Daoy (cell line): ENCODE data around the gene CAMSAP2. TPM values are rescaled to one million over a fixed set of nuclear protein-coding genes. Genes with fewer than 3 reads are reported as not detected.

Experiments used
- DNase-seq: peaks from one replicate; pipeline ENCODE4 v3.0.0-alpha.2; 2015; ENCODE audit warnings: low read depth
- total RNA-seq: library from RNA; depleted of rRNA; stranded (reverse); fragments of >200 nt; shearing (Covaris generic); gene quantifications from 2 replicates; pipeline ENCODE4 v1.2.3, GENCODE V29; 2014

Gene CAMSAP2
- total RNA-seq, 1 experiment from 2014 or later, result 23.5 TPM

DNA sequence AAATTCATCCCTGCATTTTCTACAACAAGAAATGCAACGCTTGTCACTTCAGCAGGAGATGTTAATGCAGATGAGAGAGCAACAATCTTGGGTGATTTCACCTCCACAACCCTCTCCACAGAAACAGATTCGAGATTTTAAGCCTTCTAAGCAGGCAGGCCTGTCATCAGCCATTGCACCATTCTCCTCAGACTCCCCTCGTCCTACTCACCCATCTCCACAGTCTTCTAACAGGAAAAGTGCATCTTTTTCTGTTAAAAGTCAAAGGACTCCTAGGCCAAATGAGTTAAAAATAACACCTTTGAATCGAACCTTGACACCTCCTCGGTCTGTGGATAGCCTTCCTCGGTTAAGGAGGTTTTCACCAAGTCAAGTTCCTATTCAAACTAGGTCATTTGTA lies 110.7 kb downstream of the CAMSAP2 start:
- no peak for DNase-seq

DNA sequence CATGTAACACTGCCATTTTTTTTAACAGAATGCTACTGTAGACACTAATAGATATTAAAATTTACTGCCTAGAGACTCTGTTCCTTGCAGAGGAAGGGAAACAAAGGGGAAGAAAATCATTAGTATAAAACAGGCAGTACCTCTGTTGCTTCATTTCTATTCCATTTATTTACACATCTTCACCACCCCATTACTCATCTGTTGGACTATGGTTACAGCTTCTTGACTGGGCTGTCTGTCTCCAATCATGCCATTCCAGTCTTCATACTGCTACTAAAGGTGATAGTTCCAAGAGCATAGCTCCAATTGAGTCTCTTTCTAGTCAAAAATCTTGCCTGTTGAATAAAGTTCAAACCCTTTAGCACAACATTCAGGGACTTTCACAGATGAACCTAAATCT lies 111.9 kb downstream of the CAMSAP2 start:
- no peak for DNase-seq

DNA sequence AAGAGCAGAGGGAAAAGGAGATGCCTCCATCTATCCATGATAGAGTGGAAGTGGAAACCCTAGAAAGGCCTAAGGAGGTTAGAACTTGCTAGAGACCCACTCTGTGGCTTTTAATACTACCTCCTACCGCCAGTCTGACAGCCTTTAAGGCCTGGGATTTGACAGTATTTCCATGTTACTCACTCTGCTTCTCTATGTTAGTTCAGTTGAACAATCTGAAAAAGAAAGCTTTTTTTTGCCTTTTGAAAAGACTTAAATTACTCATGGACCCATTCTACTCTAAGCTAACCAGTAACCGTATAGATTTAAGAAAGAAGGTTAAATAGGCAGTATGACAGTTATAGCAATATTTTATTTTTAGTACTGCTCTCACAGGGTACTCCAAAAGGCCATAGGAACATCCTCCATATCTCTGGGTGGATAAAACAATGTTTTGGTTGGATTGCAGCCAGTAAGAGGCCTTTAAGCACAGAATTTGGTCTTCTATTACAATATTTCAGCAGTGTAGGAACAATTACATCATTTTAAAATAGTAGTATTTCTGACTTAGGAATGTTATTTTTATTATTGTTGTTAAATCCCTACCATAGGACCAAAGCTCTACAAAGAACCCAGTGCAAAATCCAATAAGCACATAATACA lies 118.1 kb downstream of the CAMSAP2 start:
- DNase-seq, result no peak

DNA sequence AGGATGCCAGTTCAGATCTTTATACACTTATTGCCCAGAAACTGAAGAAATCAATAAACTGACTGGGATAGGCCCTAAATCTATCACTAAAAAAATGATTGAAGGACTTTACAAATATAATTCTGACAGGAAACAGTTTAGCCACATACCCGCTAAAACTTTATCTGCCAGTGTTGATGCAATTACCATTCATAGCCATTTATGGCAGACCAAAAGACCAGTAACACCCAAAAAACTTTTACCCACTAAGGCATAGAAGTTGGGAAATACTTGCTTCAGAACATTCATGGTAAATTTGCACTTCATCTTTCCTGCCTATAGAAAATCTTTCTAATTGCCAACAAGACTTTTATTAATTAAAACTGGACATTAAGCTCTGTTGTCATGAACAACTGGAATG lies 119.1 kb downstream of the CAMSAP2 start:
- DNase-seq, result no peak

DNA sequence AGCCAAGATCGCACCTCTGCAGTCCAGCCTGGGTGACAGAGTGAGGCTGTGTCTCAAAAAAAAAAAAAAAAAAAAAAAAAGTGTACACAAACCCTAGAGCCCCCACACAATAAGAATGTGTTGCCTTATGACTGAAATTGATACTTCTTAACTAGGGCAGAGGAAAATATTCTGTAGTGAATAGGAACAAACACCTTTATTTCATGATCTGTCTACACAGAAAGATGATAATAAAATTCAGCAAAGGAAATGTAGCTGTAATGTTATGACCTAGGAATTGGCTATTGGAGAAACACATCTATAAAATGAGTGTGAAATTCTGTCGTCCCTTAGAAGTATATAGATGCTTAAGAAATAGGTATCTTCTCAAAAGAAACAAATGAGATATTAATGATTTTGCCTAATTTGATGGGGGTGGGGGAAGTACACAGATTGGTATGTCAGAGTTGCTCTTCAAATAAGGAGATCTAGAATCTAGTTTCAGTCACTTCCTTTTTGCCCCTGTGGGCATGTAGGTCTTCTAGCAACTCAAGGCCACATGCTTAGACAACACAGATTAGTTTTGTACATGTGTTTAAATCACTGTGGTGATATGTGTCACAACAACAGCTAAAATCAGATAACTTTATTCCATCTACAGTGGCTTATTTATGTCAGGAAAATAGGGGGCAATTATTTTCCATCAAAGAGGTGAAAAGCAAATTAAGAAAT lies 123.4 kb downstream of the CAMSAP2 start:
- no peak for DNase-seq

DNA sequence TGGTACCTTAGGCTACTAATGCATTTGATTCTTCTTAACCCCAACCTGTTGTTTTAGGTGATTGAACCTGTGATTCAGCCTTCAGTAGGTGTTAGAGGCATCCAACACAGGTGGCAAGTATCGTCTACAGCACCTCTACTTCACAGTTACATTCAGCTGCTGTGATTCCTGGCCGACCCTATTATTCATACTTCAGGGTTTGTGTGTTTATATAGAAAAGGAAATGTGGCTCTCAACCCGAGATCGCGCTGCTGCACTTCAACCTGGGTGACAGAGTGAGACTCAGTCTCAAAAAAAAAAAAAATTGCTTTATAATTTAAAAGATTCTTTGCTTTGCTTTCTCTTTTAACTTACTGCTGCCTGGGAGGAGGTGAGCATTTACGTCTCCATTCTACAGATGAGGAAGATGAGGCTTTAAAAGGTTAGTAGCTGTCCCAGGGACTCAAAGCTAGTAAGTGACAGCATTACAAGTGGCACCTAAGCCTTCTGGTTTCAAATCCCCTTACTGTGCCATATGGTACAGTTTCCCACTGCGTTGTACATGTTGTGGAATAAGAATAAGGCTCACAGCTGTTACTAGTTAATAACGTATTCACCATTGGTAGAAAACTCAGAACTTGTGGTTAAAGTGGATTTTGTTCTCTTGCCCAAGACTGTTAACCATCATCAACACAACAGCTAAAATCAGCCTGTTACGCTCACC lies 124.2 kb downstream of the CAMSAP2 start:
- no peak for DNase-seq

DNA sequence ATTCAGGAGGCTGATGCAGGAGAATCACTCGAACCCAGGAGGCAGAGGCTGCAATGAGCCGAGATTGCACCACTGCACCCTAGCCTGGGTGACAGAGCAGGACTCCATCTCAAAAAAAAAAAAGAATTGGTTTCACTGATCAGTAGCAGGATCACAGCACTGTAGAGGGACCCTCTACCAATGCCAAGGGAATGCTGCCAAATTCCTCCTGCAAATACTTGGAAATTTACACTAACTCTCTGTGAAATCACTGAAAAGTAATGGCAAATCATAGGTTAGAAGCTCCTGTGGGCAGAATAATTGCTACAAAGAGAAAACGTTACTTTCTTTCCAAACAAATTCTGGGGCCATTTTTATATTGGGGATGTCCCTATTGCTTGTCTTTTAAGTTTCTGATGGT lies 127.4 kb downstream of the CAMSAP2 start:
- no peak for DNase-seq

DNA sequence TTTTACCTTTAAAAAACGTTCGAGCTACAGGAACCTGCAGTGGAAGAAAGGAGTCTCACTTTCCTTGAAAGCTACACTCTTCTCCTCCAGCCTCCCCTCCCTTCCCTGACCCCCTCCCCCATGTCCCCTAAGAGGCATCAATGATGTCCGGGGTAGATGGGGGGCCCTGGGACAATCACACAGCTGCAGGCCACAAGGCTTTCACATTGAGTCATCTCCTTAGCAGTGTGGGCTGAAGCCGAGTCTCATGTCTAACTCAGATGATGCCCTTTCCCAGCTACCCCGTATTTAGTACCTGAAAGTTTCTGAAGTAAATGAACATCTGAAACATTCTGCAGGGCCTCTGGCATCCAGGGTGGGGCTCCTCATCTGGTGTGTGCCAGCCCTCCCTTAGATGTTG lies 127.8 kb downstream of the CAMSAP2 start:
- DNase-seq, result peak; percentile 37

DNA sequence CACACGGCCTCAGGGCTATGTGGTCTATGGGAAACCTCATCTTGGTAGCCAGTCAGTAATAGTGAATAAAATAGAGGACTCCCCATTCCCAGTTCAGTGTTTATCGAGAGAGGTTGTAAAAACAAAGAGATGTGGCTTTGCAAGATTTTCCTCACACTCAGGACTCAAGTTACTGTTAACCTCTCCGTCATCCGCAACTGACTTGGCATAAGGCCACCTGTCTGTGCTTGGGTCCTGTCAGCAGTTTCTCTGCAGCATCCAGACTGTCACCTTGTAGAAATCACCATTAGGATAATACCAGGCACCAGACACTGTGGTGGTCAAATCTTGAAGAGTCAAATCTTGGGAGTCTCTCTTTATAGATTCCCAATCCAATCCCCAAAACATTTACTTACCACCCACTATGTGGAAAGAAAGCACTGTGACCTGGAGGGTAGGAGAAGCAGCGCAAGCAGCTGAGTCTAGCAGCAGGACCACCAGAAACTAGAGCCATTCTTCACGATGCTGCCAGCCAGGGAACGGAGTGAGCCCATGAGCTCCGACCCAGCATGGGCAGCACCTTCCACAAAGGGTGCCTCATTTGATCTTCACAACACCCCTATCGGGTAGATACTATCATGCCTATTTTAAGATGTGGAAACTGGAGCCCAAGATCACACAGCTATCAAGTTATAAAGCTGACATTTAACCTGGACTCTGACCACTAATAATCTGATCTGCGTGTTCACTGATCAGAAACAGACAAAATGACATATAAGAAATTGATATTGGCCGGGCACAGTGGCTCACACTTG lies 128.5 kb downstream of the CAMSAP2 start:
- DNase-seq, result peak; percentile 53

DNA sequence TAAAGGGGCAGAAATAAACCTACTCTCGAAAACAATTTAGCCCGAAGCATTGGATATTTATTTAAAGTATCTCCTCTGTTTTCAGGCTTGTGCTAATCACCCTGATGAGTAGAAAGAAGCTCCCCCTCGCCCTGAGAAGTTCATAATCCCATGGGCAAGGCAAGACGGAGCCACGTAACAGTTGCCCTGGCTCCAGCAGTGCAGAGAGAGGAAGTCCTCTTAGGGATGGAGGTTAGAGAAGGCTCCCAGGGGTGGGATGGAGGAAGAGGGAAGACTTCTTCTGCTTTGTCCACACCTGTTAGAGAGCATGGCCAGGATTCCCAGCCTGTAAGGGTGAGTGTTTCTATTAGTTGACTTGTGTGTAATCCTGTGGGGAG lies 130.7 kb downstream of the CAMSAP2 start:
- DNase-seq, result no peak

DNA sequence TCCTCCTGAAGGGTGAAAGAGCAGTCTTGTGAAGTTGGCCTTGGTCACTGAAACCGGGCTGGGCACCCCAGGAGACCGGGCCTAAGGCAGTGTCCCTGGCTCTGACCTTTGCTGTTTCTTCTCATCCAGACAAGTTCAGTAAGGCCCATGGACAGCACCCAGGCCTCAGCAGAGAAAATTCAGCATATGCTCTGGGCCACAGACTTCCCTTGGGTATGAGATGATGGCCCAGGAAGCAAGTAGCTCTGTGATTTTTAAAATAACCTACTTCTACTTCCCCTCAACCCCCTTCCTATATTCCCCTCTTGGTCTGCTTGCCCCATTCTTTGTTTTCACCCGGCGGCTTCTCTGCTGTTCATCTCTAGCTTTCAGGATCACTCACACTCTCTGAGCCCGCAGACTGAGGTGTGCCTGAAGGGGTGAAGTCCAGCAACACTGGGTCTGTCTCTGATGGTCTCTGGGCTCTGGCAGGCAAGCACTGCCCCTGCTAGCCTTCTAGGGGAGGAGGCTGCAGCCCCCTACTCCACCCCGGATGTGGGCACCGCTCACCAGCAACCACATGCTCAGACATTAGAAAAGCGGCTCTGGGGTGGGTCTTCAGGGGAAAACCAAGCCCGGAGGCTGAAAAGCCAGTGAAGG lies 131.2 kb downstream of the CAMSAP2 start:
- no peak for DNase-seq

DNA sequence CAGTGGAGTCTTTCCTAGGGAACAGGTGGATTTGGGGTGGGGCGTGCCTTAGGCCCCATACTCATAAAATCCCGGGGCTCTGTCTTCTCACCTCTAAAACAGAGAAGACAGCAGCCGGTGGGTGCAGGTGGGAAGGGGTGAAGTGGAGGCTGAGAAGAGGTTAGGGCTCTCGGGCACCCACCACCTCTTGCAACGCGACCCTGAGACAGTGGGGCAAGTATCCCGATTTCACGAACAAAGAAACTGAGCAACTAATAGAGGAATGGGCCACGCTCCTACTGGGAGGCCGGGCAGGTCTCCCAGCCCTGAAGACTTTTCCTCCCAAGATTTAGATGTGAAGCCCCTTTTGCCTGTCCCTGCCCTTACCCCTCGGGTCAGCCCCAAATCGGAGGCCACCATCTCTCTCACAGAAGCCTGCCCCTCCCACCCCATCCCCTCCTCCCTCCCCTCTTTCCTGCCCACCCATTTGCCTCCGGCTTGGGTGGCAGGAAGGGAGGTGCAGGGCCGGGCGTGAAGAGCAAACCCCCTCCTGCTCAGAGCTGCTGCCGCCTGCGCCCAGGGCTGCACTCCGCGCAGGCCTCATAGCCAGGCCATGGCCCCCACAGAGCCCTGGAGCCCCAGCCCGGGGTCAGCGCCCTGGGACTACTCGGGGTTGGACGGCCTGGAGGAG lies 133.9 kb downstream of the CAMSAP2 start, which contains the start of gene GPR25:
Gene GPR25, plus strand, starts transcription at position 536 of the 670 bp plus-strand sequence. Its CDS starts 57 bp downstream, at position 593.
- DNase-seq, result no peak

DNA sequence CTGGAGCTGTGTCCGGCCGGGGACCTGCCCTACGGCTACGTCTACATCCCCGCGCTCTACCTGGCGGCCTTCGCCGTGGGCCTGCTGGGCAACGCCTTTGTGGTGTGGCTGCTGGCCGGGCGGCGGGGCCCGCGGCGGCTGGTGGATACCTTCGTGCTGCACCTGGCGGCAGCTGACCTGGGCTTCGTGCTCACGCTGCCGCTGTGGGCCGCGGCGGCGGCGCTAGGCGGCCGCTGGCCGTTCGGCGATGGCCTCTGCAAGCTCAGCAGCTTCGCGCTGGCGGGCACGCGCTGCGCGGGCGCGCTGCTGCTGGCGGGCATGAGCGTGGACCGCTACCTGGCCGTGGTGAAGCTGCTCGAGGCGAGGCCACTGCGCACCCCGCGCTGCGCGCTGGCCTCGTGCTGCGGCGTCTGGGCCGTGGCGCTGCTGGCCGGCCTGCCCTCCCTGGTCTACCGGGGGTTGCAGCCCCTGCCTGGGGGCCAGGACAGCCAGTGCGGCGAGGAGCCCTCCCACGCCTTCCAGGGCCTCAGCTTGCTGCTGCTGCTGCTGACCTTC lies 134.5 kb downstream of the CAMSAP2 start:
- DNase-seq, result no peak

DNA sequence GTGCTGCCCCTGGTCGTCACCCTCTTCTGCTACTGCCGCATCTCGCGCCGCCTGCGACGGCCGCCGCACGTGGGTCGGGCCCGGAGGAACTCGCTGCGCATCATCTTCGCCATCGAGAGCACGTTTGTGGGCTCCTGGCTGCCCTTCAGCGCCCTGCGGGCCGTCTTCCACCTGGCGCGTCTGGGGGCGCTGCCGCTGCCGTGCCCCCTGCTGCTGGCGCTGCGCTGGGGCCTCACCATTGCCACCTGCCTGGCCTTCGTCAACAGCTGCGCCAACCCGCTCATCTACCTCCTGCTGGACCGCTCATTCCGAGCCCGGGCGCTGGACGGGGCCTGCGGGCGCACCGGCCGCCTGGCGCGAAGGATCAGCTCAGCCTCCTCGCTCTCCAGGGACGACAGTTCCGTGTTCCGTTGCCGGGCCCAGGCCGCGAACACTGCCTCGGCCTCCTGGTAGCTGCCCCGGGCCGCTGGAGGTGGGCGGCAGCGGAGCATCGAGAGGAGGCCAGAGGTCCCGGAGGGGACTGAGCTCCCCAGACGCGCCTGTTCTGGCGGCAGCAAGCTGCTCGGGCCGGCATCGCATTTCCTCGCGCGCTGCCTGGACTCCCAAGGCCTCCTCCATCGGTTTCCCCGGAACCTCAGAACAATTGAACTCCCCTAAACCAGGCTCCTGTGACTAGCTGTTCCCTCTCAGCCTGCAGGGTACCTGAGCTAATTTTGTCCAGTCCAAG lies 135.1 kb downstream of the CAMSAP2 start:
- DNase-seq, result no peak

DNA sequence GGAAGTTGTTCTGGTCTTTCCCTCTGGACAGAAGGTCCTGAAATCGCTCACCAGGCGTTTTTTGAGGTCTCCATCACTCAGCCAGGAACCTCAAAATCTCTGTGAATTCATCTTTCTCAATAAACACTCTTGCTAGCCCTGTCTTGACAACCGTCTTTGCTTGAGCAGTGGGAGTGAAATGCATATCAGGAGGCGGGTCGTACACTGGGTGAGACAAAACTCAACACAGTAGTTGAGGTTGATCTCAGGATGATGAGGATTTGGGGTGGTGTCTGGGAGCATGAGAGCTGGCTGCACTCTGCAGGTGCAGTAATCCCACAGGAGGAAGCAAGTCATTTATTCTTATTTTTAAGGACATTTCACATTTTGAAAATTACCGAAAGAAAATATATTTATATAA lies 136.0 kb downstream of the CAMSAP2 start:
- no peak for DNase-seq

DNA sequence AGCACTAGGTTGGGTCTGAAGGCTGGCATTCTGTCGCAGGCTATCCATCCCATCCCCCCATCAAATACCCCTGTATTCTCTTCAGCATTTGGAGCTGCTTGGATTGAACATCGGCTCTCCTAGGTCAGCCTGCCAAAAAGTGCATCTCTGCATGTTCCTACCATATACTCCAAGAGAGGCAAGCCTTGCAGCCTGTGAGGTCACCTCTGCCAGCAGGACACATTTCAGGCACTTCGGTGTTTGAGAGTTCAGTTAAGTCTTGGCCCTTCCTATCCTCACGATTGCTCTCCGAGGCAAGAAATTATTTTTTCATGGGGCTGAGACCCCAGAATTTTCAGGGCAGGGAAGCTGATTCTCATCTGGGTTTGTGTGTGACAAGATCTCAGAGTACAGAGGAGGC lies 136.7 kb downstream of the CAMSAP2 start:
- DNase-seq, result no peak

DNA sequence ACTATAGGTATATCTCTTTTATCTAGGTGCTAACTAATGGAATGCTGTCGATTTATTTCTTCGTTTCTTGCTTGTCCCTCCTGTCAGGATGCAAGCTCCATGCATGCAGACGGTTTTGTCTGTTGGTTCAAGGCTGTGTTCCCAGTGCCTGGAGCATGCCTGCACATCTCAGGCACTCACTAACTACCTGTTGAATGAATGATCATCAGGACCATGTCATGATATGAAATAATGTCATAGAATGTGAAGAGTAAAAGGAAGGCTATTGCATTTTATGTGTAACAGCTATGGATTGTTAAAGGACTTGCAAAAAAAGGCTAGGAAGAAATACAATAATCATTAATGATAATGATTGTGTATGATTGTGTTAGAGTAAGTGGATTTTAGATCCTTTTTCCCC lies 138.3 kb downstream of the CAMSAP2 start:
- no peak for DNase-seq

DNA sequence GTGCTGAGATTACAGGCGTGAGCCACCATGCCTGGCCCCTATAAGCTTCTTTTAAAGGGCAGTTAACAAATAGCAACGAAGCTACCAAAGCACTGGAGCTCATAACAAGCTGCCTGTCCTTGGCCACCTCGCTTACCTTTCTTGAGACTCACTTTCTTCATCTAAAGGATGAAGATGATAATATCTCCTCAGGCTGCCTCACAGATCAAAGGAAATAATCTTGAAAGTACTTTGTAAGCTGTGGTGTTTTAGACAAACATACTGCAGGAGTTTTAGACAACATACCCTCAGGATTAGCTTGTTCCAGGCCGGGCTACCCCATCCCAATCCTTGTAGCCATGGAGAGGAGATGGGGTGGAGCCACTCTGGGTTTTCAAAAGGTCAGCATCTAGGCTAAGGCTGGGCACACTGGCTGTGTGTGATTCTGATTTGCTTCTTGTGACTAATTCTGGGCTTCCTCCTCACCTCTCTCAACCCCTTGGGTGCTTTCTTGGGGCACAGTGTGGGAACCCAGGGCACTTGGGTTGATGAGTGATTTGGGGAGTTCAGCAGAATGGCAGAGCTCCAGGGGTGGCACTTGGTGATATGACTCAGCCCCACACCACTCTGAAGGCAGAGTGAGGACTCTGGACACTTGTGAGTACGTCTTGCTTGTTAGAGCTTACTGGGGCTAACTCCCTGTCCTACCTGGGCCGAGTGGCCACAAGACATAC lies 139.3 kb downstream of the CAMSAP2 start:
- DNase-seq, result no peak

DNA sequence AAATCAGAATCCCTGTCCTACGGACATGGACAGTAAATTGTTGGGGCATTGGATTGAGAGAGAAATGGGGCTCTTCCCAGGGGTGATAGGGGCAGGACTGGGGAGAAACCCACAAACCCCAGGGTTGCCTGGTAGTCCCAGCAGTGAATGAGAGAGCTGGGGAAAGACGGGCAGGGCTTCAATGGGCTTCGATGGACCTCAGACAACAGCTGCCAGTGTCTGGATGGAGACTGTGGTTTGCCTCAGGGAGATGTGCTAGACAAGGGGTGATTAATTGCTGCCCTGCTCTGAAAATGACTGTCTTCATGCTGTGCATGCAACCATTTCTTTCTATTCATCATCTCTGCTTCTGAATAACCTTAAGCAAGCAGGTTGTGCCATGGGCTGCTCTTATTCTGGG lies 141.5 kb downstream of the CAMSAP2 start:
- DNase-seq, result peak; percentile 49
